ENCODE results near the gene TLCD3B. TPM values are rescaled to one million over a fixed set of nuclear protein-coding genes. Genes with fewer than 3 reads are reported as not detected.

TLCD3B gene
- total and polyA plus RNA-seq, 5 donors from 2014 or later = not detected

GRCh38 chr16:29982560-29983419 is 48.3 kb downstream of the TLCD3B start:
- Mint-ChIP-seq H3K27ac (no peak overlapping the region), H3K36me3 (peaks cover 31% of the 10 kb centered on the region)
- peaks cover 84% of the 10 kb centered on the region for H3K36me3 ChIP-seq (ENCODE audit: control insufficient read depth, insufficient read depth, low read length)

DNA sequence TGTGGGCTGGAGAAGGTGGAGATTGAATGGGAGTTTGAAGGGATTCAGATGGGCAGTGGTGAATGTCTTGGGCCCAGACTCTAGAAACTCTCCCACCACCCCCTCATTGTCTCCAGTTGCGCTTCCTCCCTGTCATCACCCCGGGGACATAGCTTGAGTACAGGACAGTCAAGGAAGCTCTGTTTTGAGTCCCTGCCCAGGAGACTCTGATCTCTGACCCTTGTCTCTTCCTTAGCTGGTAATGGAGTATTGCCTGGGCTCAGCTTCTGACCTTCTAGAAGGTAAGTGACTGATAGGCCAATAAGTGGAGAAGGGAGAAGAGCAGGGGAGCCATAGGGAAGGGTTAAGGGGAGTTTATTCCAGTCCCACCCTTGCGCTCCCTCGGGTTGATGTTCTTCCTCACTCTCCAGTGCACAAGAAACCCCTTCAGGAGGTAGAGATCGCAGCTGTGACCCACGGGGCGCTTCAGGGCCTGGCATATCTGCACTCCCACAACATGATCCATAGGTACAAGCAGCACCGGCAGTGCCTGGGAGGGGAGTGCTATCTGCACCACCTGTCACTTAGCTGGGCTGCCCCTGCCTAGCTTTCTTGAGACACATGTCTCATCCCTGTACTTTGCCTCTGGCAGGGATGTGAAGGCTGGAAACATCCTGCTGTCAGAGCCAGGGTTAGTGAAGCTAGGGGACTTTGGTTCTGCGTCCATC is 52.4 kb downstream of the TLCD3B start:
- ATAC-seq (ENCODE audit: low read depth in 2 of 2) (no peak), DNase-seq (no peak)
- Histone ChIP-seq H3K4me1 (ENCODE audit: control insufficient read depth, insufficient read depth, low read length, poor library complexity, severe bottlenecking) (peaks cover 33% of the 10 kb centered on the region), H3K27me3 (ENCODE audit: control insufficient read depth, insufficient read depth, low read length) (no peaks in the 10 kb centered on the region), H3K36me3 (ENCODE audit: control insufficient read depth, insufficient read depth, low read length) (peaks cover 56% of the 10 kb centered on the region), H3K4me3 (ENCODE audit: low read depth, low read length) (no peak overlapping the region), H3K9me3 (ENCODE audit: control insufficient read depth in 2 of 2, low read length in 2 of 2) (no peaks in the 10 kb centered on the region), H3K27ac (ENCODE audit: insufficient read depth, low read length, poor library complexity, severe bottlenecking) (no peak overlapping the region)
- Mint-ChIP-seq H3K36me3 (peaks cover 26% of the 10 kb centered on the region), H3K9me3 (no peaks in the 10 kb centered on the region), H3K27me3 (no peaks in the 10 kb centered on the region), H3K4me1 (peaks cover 13 to 34% (median 22%) of the 10 kb centered on the region in 4 donors), H3K4me3 (peak overlapping the region in 1 of 4 donors; percentile 9), H3K27ac (peak overlapping the region in 1 of 3 donors; percentile 73)

More at GRCh38 chr16:29982560-29983419, 48.3 kb downstream of the TLCD3B start:
- no peak overlapping the region for H3K4me3 ChIP-seq (ENCODE audit: low read depth, low read length)
- no peaks in the 10 kb centered on the region for H3K27me3 ChIP-seq (ENCODE audit: control insufficient read depth, insufficient read depth, low read length)
- Mint-ChIP-seq H3K9me3 (no peaks in the 10 kb centered on the region), H3K4me3 (no peak overlapping the region), H3K27me3 (no peaks in the 10 kb centered on the region), H3K4me1 (no peaks in the 10 kb centered on the region)
- no peak for ATAC-seq (ENCODE audit: low read depth in 2 of 2)
- H3K27ac ChIP-seq (ENCODE audit: insufficient read depth, low read length, poor library complexity, severe bottlenecking) = no peak overlapping the region
- H3K4me1 ChIP-seq (ENCODE audit: control insufficient read depth, insufficient read depth, low read length, poor library complexity, severe bottlenecking) = no peaks in the 10 kb centered on the region
- no peak for DNase-seq
- H3K9me3 ChIP-seq (ENCODE audit: control insufficient read depth in 2 of 2, low read length in 2 of 2) = no peaks in the 10 kb centered on the region

DNA sequence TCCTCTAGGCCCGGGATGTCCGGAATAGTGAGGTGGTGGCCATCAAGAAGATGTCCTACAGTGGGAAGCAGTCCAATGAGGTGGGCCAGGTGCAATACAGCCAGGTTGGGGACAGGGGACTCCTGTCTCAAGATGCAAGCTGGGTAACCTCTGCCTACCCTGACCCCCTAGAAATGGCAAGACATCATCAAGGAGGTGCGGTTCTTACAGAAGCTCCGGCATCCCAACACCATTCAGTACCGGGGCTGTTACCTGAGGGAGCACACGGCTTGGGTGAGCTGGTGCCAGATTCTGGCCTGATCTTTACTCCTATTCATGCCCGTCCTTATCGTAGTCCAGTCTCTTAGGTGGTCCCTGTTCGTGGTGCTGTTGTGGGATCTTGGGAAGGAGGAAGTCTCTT is 53.0 kb downstream of the TLCD3B start:
- Mint-ChIP-seq H3K9me3 (no peaks in the 10 kb centered on the region), H3K27ac (peak overlapping the region in 1 of 3 donors; percentile 52), H3K36me3 (peaks cover 21% of the 10 kb centered on the region), H3K4me3 (peak overlapping the region in 1 of 4 donors; percentile 37), H3K27me3 (no peaks in the 10 kb centered on the region), H3K4me1 (peaks cover 13 to 38% (median 25%) of the 10 kb centered on the region in 4 donors)
- Histone ChIP-seq H3K27me3 (ENCODE audit: control insufficient read depth, insufficient read depth, low read length) (no peaks in the 10 kb centered on the region), H3K9me3 (ENCODE audit: control insufficient read depth in 2 of 2, low read length in 2 of 2) (no peaks in the 10 kb centered on the region), H3K4me1 (ENCODE audit: control insufficient read depth, insufficient read depth, low read length, poor library complexity, severe bottlenecking) (peaks cover 36% of the 10 kb centered on the region), H3K4me3 (ENCODE audit: low read depth, low read length) (no peak overlapping the region), H3K36me3 (ENCODE audit: control insufficient read depth, insufficient read depth, low read length) (peaks cover 49% of the 10 kb centered on the region), H3K27ac (ENCODE audit: insufficient read depth, low read length, poor library complexity, severe bottlenecking) (no peak overlapping the region)
- ATAC-seq (ENCODE audit: low read depth in 2 of 2) (no peak), DNase-seq (no peak)

DNA sequence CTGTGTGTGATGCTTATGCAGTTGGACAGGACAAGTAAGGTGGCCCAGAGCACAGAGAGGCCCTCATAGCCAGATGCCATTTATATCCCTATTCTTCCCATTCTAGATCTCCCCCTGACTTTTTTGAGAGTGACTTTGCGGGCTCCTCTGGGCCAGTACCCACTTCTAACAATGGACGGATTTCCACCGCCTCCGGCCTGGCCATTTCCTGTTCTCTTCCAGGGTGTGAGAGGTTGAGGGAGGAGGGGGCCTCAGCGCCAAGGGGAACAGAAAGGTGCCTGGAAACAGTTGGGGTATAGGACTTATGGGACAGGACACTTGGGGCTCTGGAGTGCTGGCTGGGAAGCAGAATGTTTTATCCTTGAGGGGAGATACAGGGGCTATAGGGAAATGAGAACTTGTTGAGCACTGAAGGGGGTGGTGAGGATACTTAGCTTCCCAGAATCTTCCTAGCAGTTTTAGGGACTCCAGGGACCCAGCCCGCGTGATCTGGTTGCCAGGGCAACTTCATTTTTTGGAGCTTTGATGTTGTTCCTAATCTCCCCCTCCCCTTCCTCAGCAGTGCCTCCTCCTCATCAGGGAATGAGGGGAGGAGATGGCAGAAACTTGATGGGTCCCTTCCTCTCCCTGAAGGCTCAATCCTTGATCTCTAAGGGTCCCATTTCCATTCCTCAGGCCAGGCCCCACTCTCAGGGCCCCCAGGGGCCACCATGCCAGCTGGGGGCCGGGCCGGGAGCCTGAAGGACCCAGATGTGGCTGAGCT is 53.8 kb downstream of the TLCD3B start:
- Mint-ChIP-seq H3K36me3 (peaks cover 17% of the 10 kb centered on the region), H3K4me1 (peaks cover 13 to 42% (median 28%) of the 10 kb centered on the region in 4 donors), H3K9me3 (no peaks in the 10 kb centered on the region), H3K4me3 (peak overlapping the region in 2 of 4 donors; percentile 48 to 100), H3K27ac (peak overlapping the region in 2 of 3 donors; percentile 52 to 87), H3K27me3 (no peaks in the 10 kb centered on the region)
- ATAC-seq (ENCODE audit: low read depth in 2 of 2) (no peak), DNase-seq (no peak)
- H3K4me3 ChIP-seq (ENCODE audit: low read depth, low read length) = no peak overlapping the region
- H3K27ac ChIP-seq (ENCODE audit: insufficient read depth, low read length, poor library complexity, severe bottlenecking) = no peak overlapping the region
- no peaks in the 10 kb centered on the region for H3K9me3 ChIP-seq (ENCODE audit: control insufficient read depth in 2 of 2, low read length in 2 of 2)
- no peaks in the 10 kb centered on the region for H3K27me3 ChIP-seq (ENCODE audit: control insufficient read depth, insufficient read depth, low read length)
- peaks cover 41% of the 10 kb centered on the region for H3K36me3 ChIP-seq (ENCODE audit: control insufficient read depth, insufficient read depth, low read length)
- H3K4me1 ChIP-seq (ENCODE audit: control insufficient read depth, insufficient read depth, low read length, poor library complexity, severe bottlenecking) = peaks cover 37% of the 10 kb centered on the region

GRCh38 chr16:29975811-29976511 is 55.1 kb downstream of the TLCD3B start:
- no peaks in the 10 kb centered on the region for H3K9me3 ChIP-seq (ENCODE audit: control insufficient read depth in 2 of 2, low read length in 2 of 2)
- H3K27ac ChIP-seq (ENCODE audit: insufficient read depth, low read length, poor library complexity, severe bottlenecking) = peak overlapping the region; percentile 83

GRCh38 chr16:29975134-29975538 is 55.9 kb downstream of the TLCD3B start:
- H3K36me3 ChIP-seq (ENCODE audit: control insufficient read depth, insufficient read depth, low read length) = peaks cover 25% of the 10 kb centered on the region
- no peak for DNase-seq

More at GRCh38 chr16:29975811-29976511, 55.1 kb downstream of the TLCD3B start:
- Mint-ChIP-seq H3K4me1 (peaks cover 13 to 42% (median 28%) of the 10 kb centered on the region in 4 donors), H3K4me3 (peak overlapping the region; percentile 84 to 100 (median 90)), H3K27ac (peak overlapping the region; percentile 39 to 89 (median 87)), H3K36me3 (peaks cover 15% of the 10 kb centered on the region), H3K27me3 (no peaks in the 10 kb centered on the region), H3K9me3 (no peaks in the 10 kb centered on the region)
- peak overlapping the region; percentile 87 for H3K4me3 ChIP-seq (ENCODE audit: low read depth, low read length)
- peaks cover 37% of the 10 kb centered on the region for H3K4me1 ChIP-seq (ENCODE audit: control insufficient read depth, insufficient read depth, low read length, poor library complexity, severe bottlenecking)
- H3K36me3 ChIP-seq (ENCODE audit: control insufficient read depth, insufficient read depth, low read length) = peaks cover 30% of the 10 kb centered on the region
- H3K27me3 ChIP-seq (ENCODE audit: control insufficient read depth, insufficient read depth, low read length) = no peaks in the 10 kb centered on the region
- DNase-seq (peak in 1 of 3 donors; percentile 14), ATAC-seq (ENCODE audit: low read depth in 2 of 2) (no peak)

More at GRCh38 chr16:29975134-29975538, 55.9 kb downstream of the TLCD3B start:
- Histone ChIP-seq H3K27ac (ENCODE audit: insufficient read depth, low read length, poor library complexity, severe bottlenecking) (peak overlapping the region; percentile 83), H3K4me3 (ENCODE audit: low read depth, low read length) (peak overlapping the region; percentile 87), H3K4me1 (ENCODE audit: control insufficient read depth, insufficient read depth, low read length, poor library complexity, severe bottlenecking) (peaks cover 37% of the 10 kb centered on the region), H3K27me3 (ENCODE audit: control insufficient read depth, insufficient read depth, low read length) (no peaks in the 10 kb centered on the region), H3K9me3 (ENCODE audit: control insufficient read depth in 2 of 2, low read length in 2 of 2) (no peaks in the 10 kb centered on the region)
- peaks cover 13 to 42% (median 28%) of the 10 kb centered on the region in 4 donors for H3K4me1 Mint-ChIP-seq
- peak overlapping the region; percentile 84 to 100 (median 90) for H3K4me3 Mint-ChIP-seq
- H3K36me3 Mint-ChIP-seq = peaks cover 10% of the 10 kb centered on the region
- peak overlapping the region; percentile 54 to 89 (median 87) for H3K27ac Mint-ChIP-seq
- H3K27me3 Mint-ChIP-seq = no peaks in the 10 kb centered on the region
- no peak for ATAC-seq (ENCODE audit: low read depth in 2 of 2)
- no peaks in the 10 kb centered on the region for H3K9me3 Mint-ChIP-seq
